Prostate gland (tissue), 2 donors: ENCODE results near the gene PRF1. TPM values are rescaled to one million over a fixed set of nuclear protein-coding genes. Genes with fewer than 3 reads are reported as not detected.
"Not testable (repeated sequence)": the region's sequence is repeated elsewhere in the genome, so short reads cannot be mapped to it uniquely, and the experiment has no call there.

Source experiments
- DNase-seq: peaks from one replicate; pipeline ENCODE4 v3.0.0-alpha.2; 2019; ENCODE audit warnings: low spot score
- H3K27ac ChIP-seq, 2 donors: fragments of 200-600 bp; sonication (generic); 2 replicates each; pipeline ENCODE4 v1.5.1; 2017 to 2019
- H3K27me3 ChIP-seq: fragments of 200-600 bp; sonication (generic); replicated peaks from 2 replicates; pipeline ENCODE4 v1.5.1; 2019; ENCODE audit not compliant: insufficient read depth
- H3K36me3 ChIP-seq, 2 donors: fragments of 200-600 bp; sonication (generic); 1 replicate in 1 of 2; 2 replicates in 1 of 2; pipeline versions ENCODE4 v1.5.1 to v1.8.1; 2017 to 2019
- H3K4me1 ChIP-seq: fragments of 200-600 bp; sonication (generic); replicated peaks from 2 replicates; pipeline ENCODE4 v1.5.1; 2019
- H3K4me3 ChIP-seq, 2 donors: fragments of 200-600 bp; sonication (generic); 2 replicates each; pipeline ENCODE4 v1.5.1; 2017 to 2019
- H3K9me3 ChIP-seq: fragments of 200-600 bp; sonication (generic); 2 replicates; pipeline ENCODE4 v1.5.1; 2017
- POLR2A ChIP-seq: fragments of 450-650 bp; IDR thresholded peaks from one replicate; pipeline ENCODE4 v1.6.1; 2016; ENCODE audit warnings: antibody characterized with exemption, mild to moderate bottlenecking
- POLR2AphosphoS5 ChIP-seq: sonication (generic); formaldehyde crosslinking; IDR thresholded peaks from one replicate; pipeline ENCODE4 v1.6.1; 2017; ENCODE audit warnings: antibody characterized with exemption
- WGBS: methylation state at CpG from one replicate; pipeline ENCODE4 v1.1.5; 2018; 5-methylcytosine and 5-hydroxymethylcytosine counted together
- intact Hi-C: fragments of 100-400 bp; cut with DNase I; formaldehyde crosslinking; loops from one replicate; pipeline ENCODE4 v1.14.2; 2022
- total RNA-seq, 2 donors: library from RNA; depleted of rRNA; stranded (reverse); fragments of >200 nt; gene quantifications; one replicate each; pipeline ENCODE4 v1.1.0, GENCODE V29; 2016
- TF ChIP-seq, protein P1 (sequence below), 4 experiments: fragments of 200-600 bp in 2 of 4; fragments of 450-650 bp in 2 of 4; sonication (generic) in 2 of 4; IDR thresholded peaks; 1 replicate in 3 of 4; 2 replicates in 1 of 4; pipeline ENCODE4 v1.5.1; 2016 to 2019; ENCODE audit warnings: antibody characterized with exemption in 4 of 4, mild to moderate bottlenecking in 2 of 4, moderate library complexity in 2 of 4

The PRF1 gene
- total RNA-seq, 2 donors from 2014 or later = 0.32 to 2.3 TPM

DNA sequence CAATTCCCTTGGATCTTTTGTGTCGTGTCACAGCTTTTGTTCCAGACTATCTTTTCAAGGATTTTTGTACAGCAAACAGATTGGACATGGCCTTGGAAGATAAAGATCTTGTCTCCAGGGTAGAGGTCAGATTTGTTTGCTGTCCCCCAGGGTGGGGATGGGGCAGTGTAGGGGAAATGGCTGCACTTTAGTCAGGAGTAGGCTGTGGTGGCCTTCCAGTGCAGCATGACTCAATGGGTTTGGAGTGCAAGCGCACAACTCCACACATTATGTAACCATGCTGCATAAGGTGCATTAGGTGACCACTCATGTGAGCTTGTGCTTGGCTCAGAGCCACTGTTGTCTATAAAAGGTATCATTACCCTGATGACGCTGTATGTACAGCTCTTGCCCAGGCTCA is 45.9 kb upstream of the PRF1 start:
- 90% methylated on average over 3 of the region's 3 CpGs for WGBS
- Histone ChIP-seq H3K27me3 (no peaks in the 10 kb centered on the region), H3K9me3 (no peaks in the 10 kb centered on the region), H3K4me3 (no peak overlapping the region), H3K4me1 (no peaks in the 10 kb centered on the region), H3K36me3 (no peaks in the 10 kb centered on the region), H3K27ac (no peak overlapping the region)
- intact Hi-C loops = no loop called here
- TF ChIP-seq, protein P1, sequence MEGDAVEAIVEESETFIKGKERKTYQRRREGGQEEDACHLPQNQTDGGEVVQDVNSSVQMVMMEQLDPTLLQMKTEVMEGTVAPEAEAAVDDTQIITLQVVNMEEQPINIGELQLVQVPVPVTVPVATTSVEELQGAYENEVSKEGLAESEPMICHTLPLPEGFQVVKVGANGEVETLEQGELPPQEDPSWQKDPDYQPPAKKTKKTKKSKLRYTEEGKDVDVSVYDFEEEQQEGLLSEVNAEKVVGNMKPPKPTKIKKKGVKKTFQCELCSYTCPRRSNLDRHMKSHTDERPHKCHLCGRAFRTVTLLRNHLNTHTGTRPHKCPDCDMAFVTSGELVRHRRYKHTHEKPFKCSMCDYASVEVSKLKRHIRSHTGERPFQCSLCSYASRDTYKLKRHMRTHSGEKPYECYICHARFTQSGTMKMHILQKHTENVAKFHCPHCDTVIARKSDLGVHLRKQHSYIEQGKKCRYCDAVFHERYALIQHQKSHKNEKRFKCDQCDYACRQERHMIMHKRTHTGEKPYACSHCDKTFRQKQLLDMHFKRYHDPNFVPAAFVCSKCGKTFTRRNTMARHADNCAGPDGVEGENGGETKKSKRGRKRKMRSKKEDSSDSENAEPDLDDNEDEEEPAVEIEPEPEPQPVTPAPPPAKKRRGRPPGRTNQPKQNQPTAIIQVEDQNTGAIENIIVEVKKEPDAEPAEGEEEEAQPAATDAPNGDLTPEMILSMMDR (IDR thresholded peaks at IDR 0.05) = no peak
- TF ChIP-seq POLR2AphosphoS5 (no peak), POLR2A (no peak)
- no peak for DNase-seq

GRCh38 chr10:70647086-70647485 is 44.5 kb upstream of the PRF1 start:
- no peak overlapping the region for H3K27ac ChIP-seq
- no peaks in the 10 kb centered on the region for H3K4me1 ChIP-seq
- TF ChIP-seq POLR2A = no peak
- TF ChIP-seq, protein P1 (IDR thresholded peaks at IDR 0.05) = no peak
- no peak for TF ChIP-seq POLR2AphosphoS5
- intact Hi-C loops = no loop called here
- H3K27me3 ChIP-seq = no peaks in the 10 kb centered on the region
- no peaks in the 10 kb centered on the region for H3K36me3 ChIP-seq
- no peak for DNase-seq
- no peak overlapping the region for H3K4me3 ChIP-seq
- 63% methylated on average over 3 of the region's 3 CpGs for WGBS
- H3K9me3 ChIP-seq = no peaks in the 10 kb centered on the region

GRCh38 chr10:70644959-70645358 is 42.4 kb upstream of the PRF1 start:
- H3K27me3 ChIP-seq, H3K4me1 ChIP-seq, intact Hi-C loops, H3K9me3 ChIP-seq, H3K4me3 ChIP-seq, H3K27ac ChIP-seq, DNase-seq, H3K36me3 ChIP-seq: not testable (repeated sequence)
- 43% methylated on average over 8 of the region's 8 CpGs for WGBS

- H3K9me3 ChIP-seq, H3K4me1 ChIP-seq, H3K36me3 ChIP-seq, H3K27me3 ChIP-seq, intact Hi-C loops, DNase-seq, H3K27ac ChIP-seq, H3K4me3 ChIP-seq: not testable (repeated sequence)
- WGBS = 88% methylated on average over 3 of the region's 3 CpGs
Observed at GRCh38 chr10:70643272-70643671, 40.7 kb upstream of the PRF1 start.

DNA sequence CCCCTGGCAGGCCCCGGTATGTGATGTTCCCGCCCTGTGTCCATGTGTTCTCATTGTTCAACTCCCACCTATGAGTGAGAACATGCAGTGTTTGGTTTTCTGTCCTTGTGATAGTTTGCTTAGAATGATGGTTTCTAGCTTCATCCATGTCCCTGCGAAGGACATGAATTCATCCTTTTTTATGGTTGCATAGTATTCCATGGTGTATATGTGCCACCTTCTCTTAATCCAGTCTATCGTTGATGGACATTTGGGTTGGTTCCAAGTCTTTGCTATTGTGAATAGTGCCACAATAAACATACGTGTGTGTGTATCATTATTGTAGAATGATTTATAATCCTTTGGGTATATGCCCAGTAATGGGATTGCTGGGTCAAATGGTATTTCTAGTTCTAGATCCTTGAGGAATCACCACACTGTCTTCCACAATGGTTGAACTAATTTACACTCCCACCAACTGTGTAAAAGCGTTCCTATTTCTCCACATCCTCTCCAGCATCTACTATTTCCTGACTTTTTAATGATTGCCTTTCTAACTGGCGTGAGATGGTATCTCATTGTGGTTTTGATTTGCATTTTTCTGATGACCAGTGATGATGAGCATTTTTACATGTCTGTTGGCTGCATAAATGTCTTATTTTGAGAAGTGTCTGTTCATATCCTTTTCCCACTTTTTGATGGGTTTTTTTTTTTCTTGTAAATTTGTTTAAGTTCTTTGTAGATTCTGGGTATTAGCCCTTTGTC is 37.3 kb upstream of the PRF1 start:
- H3K27me3 ChIP-seq, DNase-seq, H3K27ac ChIP-seq, H3K9me3 ChIP-seq, H3K36me3 ChIP-seq, intact Hi-C loops, H3K4me3 ChIP-seq, H3K4me1 ChIP-seq: not testable (repeated sequence)
- WGBS = 73% methylated on average over 7 of the region's 7 CpGs

GRCh38 chr10:70634515-70634914 is 32.0 kb upstream of the PRF1 start:
- intact Hi-C loops, H3K27me3 ChIP-seq, H3K4me1 ChIP-seq, H3K36me3 ChIP-seq, H3K9me3 ChIP-seq, H3K27ac ChIP-seq, DNase-seq, H3K4me3 ChIP-seq: not testable (repeated sequence)
- 95% methylated on average over 5 of the region's 5 CpGs for WGBS

DNA sequence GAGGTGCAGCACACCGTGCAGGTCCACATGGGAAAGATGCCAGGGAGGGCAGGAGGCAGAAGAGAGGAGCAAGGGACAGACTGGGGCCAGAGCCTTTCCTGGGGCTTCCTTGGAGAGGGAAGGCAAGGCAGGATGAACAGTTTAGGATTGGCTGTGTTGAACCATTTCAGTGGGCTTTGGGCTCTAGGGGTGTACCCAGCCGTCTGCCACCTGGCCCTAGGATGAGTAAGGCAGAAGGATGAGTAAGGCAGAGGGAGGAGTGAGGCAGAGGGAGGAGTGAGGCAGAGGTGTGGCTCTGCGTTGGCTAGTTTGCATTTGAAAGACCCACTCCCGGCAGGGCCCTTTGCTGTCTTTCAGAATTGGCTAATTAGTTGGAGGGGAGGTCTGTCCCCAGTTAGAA is 31.5 kb upstream of the PRF1 start:
- WGBS = 66% methylated on average over 4 of the region's 4 CpGs
- Histone ChIP-seq H3K4me3 (no peak overlapping the region), H3K27me3 (no peaks in the 10 kb centered on the region), H3K4me1 (no peaks in the 10 kb centered on the region), H3K9me3 (no peaks in the 10 kb centered on the region), H3K36me3 (no peaks in the 10 kb centered on the region), H3K27ac (no peak overlapping the region)
- no peak for TF ChIP-seq POLR2AphosphoS5
- no peak for TF ChIP-seq POLR2A
- TF ChIP-seq, protein P1 (IDR thresholded peaks at IDR 0.05) = no peak
- intact Hi-C loops = no loop called here
- no peak for DNase-seq

GRCh38 chr10:70631735-70632134 is 29.2 kb upstream of the PRF1 start:
- H3K9me3 ChIP-seq, H3K4me1 ChIP-seq, H3K27ac ChIP-seq, H3K27me3 ChIP-seq, H3K36me3 ChIP-seq, intact Hi-C loops, DNase-seq, H3K4me3 ChIP-seq: not testable (repeated sequence)
- 76% methylated on average over 2 of the region's 6 CpGs for WGBS
